ENCODE results near the gene HEATR5A. TPM values are rescaled to one million over a fixed set of nuclear protein-coding genes. Genes with fewer than 3 reads are reported as not detected.

Gene HEATR5A
- total and polyA plus RNA-seq, 2 of the 13 experiments (the other 11 are each of a cell fraction or from before 2014, with no cell fraction given): 36.4 to 105 TPM

DNA sequence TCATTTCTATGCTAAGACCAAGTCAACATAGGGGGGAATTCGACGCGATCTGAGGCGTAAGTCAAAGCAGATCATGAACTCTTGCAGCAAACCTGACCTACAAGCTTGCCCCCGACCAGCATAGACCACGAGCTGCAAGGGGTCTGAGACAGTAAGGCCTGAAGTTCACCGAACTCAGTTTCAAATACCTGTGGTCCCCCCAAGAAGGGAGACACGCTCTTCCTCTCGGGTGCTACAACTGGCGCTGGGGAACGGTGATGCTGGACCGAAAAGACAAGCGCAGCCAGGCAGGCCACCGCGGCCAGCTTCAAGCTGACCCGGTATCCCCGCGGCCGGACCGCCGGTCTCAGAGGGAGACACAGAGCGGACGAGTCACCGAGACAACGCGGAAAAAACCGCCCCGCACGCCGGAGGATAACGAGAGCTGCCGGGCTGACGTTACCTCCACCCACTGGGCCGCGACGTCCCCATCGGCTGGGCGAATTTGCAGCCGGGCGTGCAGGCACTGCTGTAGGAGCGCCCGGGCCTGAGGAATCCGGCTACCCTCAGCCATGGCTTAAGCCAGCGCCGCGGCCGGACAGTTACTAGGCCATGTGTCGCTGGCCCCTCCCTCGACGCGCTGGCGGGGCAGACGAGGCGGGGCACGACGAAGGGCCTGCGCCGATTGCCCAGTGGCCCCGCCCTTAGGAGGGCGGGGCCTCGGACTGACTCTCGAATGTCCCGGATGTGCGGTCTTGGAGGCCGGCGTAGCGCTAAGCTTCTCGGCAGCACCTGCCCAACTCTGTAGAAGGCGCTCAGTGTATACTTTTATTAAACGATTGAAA lies 36.7 kb upstream of the HEATR5A start, which contains the start of gene DTD2 (continued):
- TF ChIP-seq, protein P1, sequence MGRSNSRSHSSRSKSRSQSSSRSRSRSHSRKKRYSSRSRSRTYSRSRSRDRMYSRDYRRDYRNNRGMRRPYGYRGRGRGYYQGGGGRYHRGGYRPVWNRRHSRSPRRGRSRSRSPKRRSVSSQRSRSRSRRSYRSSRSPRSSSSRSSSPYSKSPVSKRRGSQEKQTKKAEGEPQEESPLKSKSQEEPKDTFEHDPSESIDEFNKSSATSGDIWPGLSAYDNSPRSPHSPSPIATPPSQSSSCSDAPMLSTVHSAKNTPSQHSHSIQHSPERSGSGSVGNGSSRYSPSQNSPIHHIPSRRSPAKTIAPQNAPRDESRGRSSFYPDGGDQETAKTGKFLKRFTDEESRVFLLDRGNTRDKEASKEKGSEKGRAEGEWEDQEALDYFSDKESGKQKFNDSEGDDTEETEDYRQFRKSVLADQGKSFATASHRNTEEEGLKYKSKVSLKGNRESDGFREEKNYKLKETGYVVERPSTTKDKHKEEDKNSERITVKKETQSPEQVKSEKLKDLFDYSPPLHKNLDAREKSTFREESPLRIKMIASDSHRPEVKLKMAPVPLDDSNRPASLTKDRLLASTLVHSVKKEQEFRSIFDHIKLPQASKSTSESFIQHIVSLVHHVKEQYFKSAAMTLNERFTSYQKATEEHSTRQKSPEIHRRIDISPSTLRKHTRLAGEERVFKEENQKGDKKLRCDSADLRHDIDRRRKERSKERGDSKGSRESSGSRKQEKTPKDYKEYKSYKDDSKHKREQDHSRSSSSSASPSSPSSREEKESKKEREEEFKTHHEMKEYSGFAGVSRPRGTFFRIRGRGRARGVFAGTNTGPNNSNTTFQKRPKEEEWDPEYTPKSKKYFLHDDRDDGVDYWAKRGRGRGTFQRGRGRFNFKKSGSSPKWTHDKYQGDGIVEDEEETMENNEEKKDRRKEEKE (IDR thresholded peaks at IDR 0.05): no peak
- TF ChIP-seq ZNF562 (CRISPR knock-in tag; IDR thresholded peaks at IDR 0.05; ENCODE audit: borderline replicate concordance) (no peak), ZNF263 (CRISPR knock-in tag; IDR thresholded peaks at IDR 0.05) (peak; percentile 84; the same call in 1 of the 2 replicates), LCORL (IDR thresholded peaks at IDR 0.05) (no peak), LCORL (CRISPR knock-in tag; IDR thresholded peaks at IDR 0.05) (peak; percentile 98), SALL2 (CRISPR knock-in tag; IDR thresholded peaks at IDR 0.05) (peak; percentile 100), HDAC1 (CRISPR knock-in tag; IDR thresholded peaks at IDR 0.05) (peak; percentile 100), EHMT2 (IDR thresholded peaks at IDR 0.05; ENCODE audit: borderline replicate concordance, low read depth, low read length) (no peak), ZNF30 (CRISPR knock-in tag; IDR thresholded peaks at IDR 0.05) (peak; percentile 88; the same call in 1 of the 2 replicates), ZNF710 (CRISPR knock-in tag; IDR thresholded peaks at IDR 0.05; ENCODE audit: borderline replicate concordance) (peak; percentile 98; the same call in 1 of the 2 replicates), IRF1 (CRISPR knock-in tag; IDR thresholded peaks at IDR 0.05; ENCODE audit: low read depth) (peak; percentile 96), ZNF670 (CRISPR knock-in tag; IDR thresholded peaks at IDR 0.05; ENCODE audit: borderline replicate concordance) (peak; percentile 100), RFXANK (CRISPR knock-in tag; IDR thresholded peaks at IDR 0.05) (peak; percentile 91), ZNF766 (CRISPR knock-in tag; IDR thresholded peaks at IDR 0.05; ENCODE audit: borderline replicate concordance) (peak; percentile 100)
- TF ChIP-seq, protein P2, sequence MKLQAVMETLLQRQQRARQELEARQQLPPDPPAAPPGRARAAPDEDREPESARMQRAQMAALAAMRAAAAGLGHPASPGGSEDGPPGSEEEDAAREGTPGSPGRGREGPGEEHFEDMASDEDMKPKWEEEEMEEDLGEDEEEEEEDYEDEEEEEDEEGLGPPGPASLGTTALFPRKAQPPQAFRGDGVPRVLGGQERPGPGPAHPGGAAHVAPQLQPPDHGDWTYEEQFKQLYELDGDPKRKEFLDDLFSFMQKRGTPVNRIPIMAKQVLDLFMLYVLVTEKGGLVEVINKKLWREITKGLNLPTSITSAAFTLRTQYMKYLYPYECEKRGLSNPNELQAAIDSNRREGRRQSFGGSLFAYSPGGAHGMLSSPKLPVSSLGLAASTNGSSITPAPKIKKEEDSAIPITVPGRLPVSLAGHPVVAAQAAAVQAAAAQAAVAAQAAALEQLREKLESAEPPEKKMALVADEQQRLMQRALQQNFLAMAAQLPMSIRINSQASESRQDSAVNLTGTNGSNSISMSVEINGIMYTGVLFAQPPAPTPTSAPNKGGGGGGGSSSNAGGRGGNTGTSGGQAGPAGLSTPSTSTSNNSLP (IDR thresholded peaks at IDR 0.05; ENCODE audit: low read depth, low read length): peak; percentile 65; the same call in 1 of the 2 replicates
- TF ChIP-seq, protein P3, sequence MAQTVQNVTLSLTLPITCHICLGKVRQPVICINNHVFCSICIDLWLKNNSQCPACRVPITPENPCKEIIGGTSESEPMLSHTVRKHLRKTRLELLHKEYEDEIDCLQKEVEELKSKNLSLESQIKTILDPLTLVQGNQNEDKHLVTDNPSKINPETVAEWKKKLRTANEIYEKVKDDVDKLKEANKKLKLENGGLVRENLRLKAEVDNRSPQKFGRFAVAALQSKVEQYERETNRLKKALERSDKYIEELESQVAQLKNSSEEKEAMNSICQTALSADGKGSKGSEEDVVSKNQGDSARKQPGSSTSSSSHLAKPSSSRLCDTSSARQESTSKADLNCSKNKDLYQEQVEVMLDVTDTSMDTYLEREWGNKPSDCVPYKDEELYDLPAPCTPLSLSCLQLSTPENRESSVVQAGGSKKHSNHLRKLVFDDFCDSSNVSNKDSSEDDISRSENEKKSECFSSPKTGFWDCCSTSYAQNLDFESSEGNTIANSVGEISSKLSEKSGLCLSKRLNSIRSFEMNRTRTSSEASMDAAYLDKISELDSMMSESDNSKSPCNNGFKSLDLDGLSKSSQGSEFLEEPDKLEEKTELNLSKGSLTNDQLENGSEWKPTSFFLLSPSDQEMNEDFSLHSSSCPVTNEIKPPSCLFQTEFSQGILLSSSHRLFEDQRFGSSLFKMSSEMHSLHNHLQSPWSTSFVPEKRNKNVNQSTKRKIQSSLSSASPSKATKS (CRISPR knock-in tag; IDR thresholded peaks at IDR 0.05): peak; percentile 99
- TF ChIP-seq, protein P4, sequence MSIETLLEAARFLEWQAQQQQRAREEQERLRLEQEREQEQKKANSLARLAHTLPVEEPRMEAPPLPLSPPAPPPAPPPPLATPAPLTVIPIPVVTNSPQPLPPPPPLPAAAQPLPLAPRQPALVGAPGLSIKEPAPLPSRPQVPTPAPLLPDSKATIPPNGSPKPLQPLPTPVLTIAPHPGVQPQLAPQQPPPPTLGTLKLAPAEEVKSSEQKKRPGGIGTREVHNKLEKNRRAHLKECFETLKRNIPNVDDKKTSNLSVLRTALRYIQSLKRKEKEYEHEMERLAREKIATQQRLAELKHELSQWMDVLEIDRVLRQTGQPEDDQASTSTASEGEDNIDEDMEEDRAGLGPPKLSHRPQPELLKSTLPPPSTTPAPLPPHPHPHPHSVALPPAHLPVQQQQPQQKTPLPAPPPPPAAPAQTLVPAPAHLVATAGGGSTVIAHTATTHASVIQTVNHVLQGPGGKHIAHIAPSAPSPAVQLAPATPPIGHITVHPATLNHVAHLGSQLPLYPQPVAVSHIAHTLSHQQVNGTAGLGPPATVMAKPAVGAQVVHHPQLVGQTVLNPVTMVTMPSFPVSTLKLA (IDR thresholded peaks at IDR 0.05): peak; percentile 82
